ENCODE measurements around the gene DYNC1LI2.

DNA sequence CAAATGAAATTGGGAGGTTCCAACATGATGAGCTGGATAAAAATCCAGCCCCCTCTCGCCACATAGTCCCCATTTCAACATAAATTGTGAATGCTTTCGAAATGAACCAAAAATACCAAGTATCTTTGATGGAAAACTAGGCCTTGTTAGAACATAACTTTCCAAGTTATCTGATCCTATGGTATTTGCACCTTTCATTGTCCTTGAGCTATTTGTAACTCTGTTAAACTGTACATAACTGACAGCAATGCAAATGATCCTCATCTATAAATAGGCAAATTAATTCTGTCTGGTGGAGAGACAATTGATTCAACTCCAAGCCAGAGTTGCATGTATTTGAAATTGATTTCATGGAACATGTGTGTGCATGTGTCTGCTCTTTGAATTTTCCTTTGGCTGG is 73.1 kb downstream of the DYNC1LI2 start:
- no peak for TF ChIP-seq EZH2 (IDR thresholded peaks at IDR 0.05; ENCODE audit: borderline replicate concordance, insufficient read depth, low read depth, low read length, poor library complexity, severe bottlenecking)
- TF ChIP-seq, protein P1, sequence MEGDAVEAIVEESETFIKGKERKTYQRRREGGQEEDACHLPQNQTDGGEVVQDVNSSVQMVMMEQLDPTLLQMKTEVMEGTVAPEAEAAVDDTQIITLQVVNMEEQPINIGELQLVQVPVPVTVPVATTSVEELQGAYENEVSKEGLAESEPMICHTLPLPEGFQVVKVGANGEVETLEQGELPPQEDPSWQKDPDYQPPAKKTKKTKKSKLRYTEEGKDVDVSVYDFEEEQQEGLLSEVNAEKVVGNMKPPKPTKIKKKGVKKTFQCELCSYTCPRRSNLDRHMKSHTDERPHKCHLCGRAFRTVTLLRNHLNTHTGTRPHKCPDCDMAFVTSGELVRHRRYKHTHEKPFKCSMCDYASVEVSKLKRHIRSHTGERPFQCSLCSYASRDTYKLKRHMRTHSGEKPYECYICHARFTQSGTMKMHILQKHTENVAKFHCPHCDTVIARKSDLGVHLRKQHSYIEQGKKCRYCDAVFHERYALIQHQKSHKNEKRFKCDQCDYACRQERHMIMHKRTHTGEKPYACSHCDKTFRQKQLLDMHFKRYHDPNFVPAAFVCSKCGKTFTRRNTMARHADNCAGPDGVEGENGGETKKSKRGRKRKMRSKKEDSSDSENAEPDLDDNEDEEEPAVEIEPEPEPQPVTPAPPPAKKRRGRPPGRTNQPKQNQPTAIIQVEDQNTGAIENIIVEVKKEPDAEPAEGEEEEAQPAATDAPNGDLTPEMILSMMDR (IDR thresholded peaks at IDR 0.05), result no peak
